Measurements from ENCODE around the gene CDYL. TPM values are rescaled to one million over a fixed set of nuclear protein-coding genes. Genes with fewer than 3 reads are reported as not detected.
A peak's percentile ranks its signal among the peaks of the same experiment; 100 is the strongest.

Gene CDYL
- total RNA-seq, 1 experiment from 2014 or later = 38.4 TPM

DNA sequence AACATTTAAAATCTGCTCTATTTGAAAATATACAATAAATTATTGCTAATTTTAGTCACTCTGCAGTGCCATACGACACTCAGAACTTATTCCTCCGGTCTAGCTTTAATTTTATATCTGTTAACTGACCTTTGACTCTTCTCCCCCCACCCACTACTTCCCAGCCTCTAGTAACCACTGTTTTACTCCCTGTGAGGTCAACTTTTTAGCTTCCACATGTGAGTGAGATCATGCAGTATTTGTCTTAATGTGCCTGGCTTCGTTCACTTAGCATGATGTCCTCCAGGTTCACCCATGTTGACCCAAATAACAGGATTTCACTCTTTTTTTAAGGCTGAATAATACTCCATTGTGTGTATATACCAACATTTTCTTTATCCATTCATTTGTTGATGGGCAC is 146.9 kb downstream of the CDYL start:
- no peak for ATAC-seq
- no peak overlapping the region for H3K4me2 ChIP-seq (ENCODE audit: low read length)
- H2AFZ ChIP-seq (ENCODE audit: low read length) = no peak overlapping the region
- no peak overlapping the region for H3K4me3 ChIP-seq (ENCODE audit: low read length)
- ChIA-PET POLR2A (ENCODE audit: unreplicated experiment) (interaction anchor here (0.6 kb wide), 1 partner anchor 618 kb away, joined by 3 read pairs; no protein-coding TSS in a partner anchor), CTCF (no interaction called here)
- no peak overlapping the region for H3K9ac ChIP-seq (ENCODE audit: low read length)
- DNase-seq = no peak
- no TSS peak for BruUV-seq (replicated peaks)
- peaks cover 15% of the 10 kb centered on the region for H3K4me1 ChIP-seq (ENCODE audit: insufficient read depth, low read length)
- TF ChIP-seq, protein P1, sequence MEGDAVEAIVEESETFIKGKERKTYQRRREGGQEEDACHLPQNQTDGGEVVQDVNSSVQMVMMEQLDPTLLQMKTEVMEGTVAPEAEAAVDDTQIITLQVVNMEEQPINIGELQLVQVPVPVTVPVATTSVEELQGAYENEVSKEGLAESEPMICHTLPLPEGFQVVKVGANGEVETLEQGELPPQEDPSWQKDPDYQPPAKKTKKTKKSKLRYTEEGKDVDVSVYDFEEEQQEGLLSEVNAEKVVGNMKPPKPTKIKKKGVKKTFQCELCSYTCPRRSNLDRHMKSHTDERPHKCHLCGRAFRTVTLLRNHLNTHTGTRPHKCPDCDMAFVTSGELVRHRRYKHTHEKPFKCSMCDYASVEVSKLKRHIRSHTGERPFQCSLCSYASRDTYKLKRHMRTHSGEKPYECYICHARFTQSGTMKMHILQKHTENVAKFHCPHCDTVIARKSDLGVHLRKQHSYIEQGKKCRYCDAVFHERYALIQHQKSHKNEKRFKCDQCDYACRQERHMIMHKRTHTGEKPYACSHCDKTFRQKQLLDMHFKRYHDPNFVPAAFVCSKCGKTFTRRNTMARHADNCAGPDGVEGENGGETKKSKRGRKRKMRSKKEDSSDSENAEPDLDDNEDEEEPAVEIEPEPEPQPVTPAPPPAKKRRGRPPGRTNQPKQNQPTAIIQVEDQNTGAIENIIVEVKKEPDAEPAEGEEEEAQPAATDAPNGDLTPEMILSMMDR (conservative IDR thresholded peaks at IDR 0.05; ENCODE audit: low read depth, low read length) = no peak
- TF ChIP-seq EZH2 (IDR thresholded peaks at IDR 0.05; ENCODE audit: low read length, unreplicated experiment) (no peak), EZH2phosphoT487 (IDR thresholded peaks at IDR 0.05; ENCODE audit: borderline replicate concordance, low read length) (no peak)
- H3K9me2 ChIP-seq (replicated peaks; ENCODE audit: low read length) = no peaks in the 10 kb centered on the region
- no peak overlapping the region for H3K27ac ChIP-seq (ENCODE audit: low read length)
- no peaks in the 10 kb centered on the region for H3F3A ChIP-seq (ENCODE audit: low read length, unreplicated experiment)
- no peaks in the 10 kb centered on the region for H3K36me3 ChIP-seq (ENCODE audit: low read depth, low read length)
- H3K27me3 ChIP-seq (ENCODE audit: low read length) = no peaks in the 10 kb centered on the region
- no peaks in the 10 kb centered on the region for H3K9me3 ChIP-seq (ENCODE audit: low read length)
- no peaks in the 10 kb centered on the region for H4K20me1 ChIP-seq (ENCODE audit: low read length)
- H3K79me2 ChIP-seq (ENCODE audit: low read length) = peaks cover 59% of the 10 kb centered on the region
- intact Hi-C loops (cut with micrococcal nuclease) = no loop called here

DNA sequence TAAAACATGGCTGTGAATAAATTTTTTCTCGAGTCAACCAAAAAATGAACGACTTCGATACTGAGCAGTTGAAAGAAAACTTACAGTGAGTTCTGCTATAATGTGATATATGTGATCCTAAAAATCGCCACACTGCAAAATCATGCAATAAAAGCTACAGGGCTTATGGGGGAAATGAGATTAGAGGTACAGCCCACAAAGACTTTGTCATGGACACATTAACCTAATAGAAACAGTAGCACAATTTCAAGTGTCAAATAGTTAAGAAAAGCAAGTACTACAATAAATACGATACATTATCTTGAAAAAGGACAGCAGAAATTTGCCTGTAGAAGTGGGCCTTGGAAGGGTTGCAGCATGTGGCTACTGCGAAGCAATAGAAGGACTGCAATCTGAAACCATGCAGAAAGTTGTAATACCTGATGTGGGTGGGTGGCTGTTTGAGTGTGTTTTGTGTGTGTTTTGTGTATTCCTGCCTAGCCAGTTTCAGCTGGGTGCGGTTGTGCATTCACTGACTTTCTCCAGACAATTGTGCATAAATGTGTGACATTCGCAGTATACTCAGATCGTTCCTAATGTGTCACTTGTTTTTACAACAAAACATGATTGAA is 148.6 kb downstream of the CDYL start:
- POLR2A ChIA-PET (ENCODE audit: unreplicated experiment) = no interaction called here
- H3K27me3 ChIP-seq (ENCODE audit: low read length) = no peaks in the 10 kb centered on the region
- peak overlapping the region; percentile 42; the same call in 1 of the 2 replicates for H3K4me2 ChIP-seq (ENCODE audit: low read length)
- H3K9me2 ChIP-seq (replicated peaks; ENCODE audit: low read length) = no peaks in the 10 kb centered on the region
- BruUV-seq (replicated peaks) = no TSS peak
- CTCF ChIA-PET = no interaction called here
- no peaks in the 10 kb centered on the region for H3K9me3 ChIP-seq (ENCODE audit: low read length)
- H3K36me3 ChIP-seq (ENCODE audit: low read depth, low read length) = no peaks in the 10 kb centered on the region
- no peak overlapping the region for H3K9ac ChIP-seq (ENCODE audit: low read length)
- peaks cover 70% of the 10 kb centered on the region for H3K79me2 ChIP-seq (ENCODE audit: low read length)
- peaks cover 19% of the 10 kb centered on the region for H3K4me1 ChIP-seq (ENCODE audit: insufficient read depth, low read length)
- no peak for TF ChIP-seq EZH2 (IDR thresholded peaks at IDR 0.05; ENCODE audit: low read length, unreplicated experiment)
- no peak for TF ChIP-seq EZH2phosphoT487 (IDR thresholded peaks at IDR 0.05; ENCODE audit: borderline replicate concordance, low read length)
- TF ChIP-seq, protein P1 (conservative IDR thresholded peaks at IDR 0.05; ENCODE audit: low read depth, low read length) = no peak
- H4K20me1 ChIP-seq (ENCODE audit: low read length) = no peaks in the 10 kb centered on the region
- peak; percentile 26 for DNase-seq
- H2AFZ ChIP-seq (ENCODE audit: low read length) = no peak overlapping the region
- H3F3A ChIP-seq (ENCODE audit: low read length, unreplicated experiment) = no peaks in the 10 kb centered on the region
- intact Hi-C loops (cut with micrococcal nuclease) = no loop called here
- ATAC-seq = peak; percentile 13; the same call in 1 of the 2 replicates
- H3K4me3 ChIP-seq (ENCODE audit: low read length) = no peak overlapping the region
- no peak overlapping the region for H3K27ac ChIP-seq (ENCODE audit: low read length)

DNA sequence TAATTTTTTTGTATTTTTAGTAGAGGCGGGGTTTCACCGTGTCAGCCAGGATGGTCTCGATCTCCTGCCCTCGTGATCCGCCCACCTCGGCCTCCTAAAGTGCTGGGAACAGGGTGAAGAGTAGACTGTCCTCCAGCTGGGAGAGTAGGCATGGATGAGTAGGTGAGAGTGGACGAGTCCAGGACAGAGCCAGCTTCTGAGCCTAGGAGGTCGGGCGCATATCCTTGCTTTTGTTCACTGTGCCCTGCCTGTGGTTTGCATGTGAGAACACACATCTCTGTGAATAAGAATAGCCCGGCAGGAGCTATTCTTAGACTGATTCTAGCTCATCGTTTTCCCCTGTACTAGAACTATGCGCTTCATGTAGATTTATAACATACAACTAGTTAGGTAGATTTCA is 149.4 kb downstream of the CDYL start:
- TF ChIP-seq, protein P1 (conservative IDR thresholded peaks at IDR 0.05; ENCODE audit: low read depth, low read length) = no peak
- TF ChIP-seq EZH2 (IDR thresholded peaks at IDR 0.05; ENCODE audit: low read length, unreplicated experiment) (no peak), EZH2phosphoT487 (IDR thresholded peaks at IDR 0.05; ENCODE audit: borderline replicate concordance, low read length) (no peak)
- no TSS peak for BruUV-seq (replicated peaks)
- H3K4me2 ChIP-seq (ENCODE audit: low read length) = no peak overlapping the region
- H3K27me3 ChIP-seq (ENCODE audit: low read length) = no peaks in the 10 kb centered on the region
- H3K4me3 ChIP-seq (ENCODE audit: low read length) = no peak overlapping the region
- no peaks in the 10 kb centered on the region for H4K20me1 ChIP-seq (ENCODE audit: low read length)
- no peak overlapping the region for H3K9ac ChIP-seq (ENCODE audit: low read length)
- H3K36me3 ChIP-seq (ENCODE audit: low read depth, low read length) = no peaks in the 10 kb centered on the region
- H3K9me2 ChIP-seq (replicated peaks; ENCODE audit: low read length) = no peaks in the 10 kb centered on the region
- ChIA-PET POLR2A (ENCODE audit: unreplicated experiment) (no interaction called here), CTCF (no interaction called here)
- H3F3A ChIP-seq (ENCODE audit: low read length, unreplicated experiment) = no peaks in the 10 kb centered on the region
- no peak overlapping the region for H3K27ac ChIP-seq (ENCODE audit: low read length)
- ATAC-seq = no peak
- H3K4me1 ChIP-seq (ENCODE audit: insufficient read depth, low read length) = peaks cover 23% of the 10 kb centered on the region
- no peak overlapping the region for H2AFZ ChIP-seq (ENCODE audit: low read length)
- H3K9me3 ChIP-seq (ENCODE audit: low read length) = no peaks in the 10 kb centered on the region
- no peak for DNase-seq
- intact Hi-C loops (cut with micrococcal nuclease) = no loop called here
- peaks cover 71% of the 10 kb centered on the region for H3K79me2 ChIP-seq (ENCODE audit: low read length)

Measured in PC-3 (cell line).